ENCODE data around the gene POLR2E.

DNA sequence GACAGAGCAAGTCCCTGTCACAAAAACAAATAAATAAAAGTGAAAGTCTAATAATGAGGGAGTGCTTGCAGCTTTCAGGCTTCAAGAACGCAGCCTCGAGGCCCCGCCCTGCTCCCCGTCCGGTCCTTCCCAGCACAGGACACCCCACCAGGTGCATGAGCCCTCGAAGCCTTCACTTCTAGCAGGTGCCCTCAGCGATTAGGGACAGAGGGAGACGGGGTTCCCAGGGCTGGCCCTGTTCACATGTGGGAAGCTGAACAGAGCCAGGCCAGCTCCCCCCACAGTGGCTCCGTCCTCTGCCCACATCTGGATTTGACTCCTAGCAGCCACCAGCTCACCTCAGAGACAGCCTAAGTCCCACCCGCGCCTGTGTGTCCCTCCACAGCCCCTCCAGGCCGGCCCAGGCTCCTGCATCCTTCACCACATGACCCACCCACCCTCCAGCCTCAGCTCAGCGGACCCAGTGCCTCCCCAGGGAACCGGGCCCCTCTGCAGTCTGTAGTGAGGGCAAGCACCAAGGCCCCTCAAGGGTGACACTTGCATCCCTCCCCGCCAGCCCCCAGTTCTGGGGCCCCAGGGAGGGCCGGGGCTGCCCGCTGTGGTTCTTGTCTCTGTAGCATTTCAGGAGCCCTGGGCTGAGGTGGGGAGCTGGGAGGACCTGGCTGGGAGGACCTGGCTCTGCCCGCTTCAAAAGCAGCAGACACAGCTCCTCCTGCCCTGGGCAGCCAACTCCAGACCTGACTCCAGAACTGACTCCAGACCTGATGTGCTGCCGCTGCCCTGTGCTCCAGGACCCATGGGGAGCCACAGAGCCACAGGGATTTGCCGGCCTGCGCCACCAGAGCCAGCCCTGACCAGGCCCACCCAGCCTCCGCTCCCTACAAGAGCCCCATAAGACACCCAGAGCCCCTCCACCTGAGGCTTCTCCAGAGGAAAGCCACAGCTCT, 35.9 kb upstream of the POLR2E start:
- TF ChIP-seq CTCF (IDR thresholded peaks at IDR 0.05) (no peak), POLR2A (IDR thresholded peaks at IDR 0.05) (no peak)
